ENCODE data around the gene WDR70. TPM values are rescaled to one million over a fixed set of nuclear protein-coding genes. Genes with fewer than 3 reads are reported as not detected.
"Not testable (repeated sequence)": the region's sequence is repeated elsewhere in the genome, so short reads cannot be mapped to it uniquely, and the experiment has no call there.

WDR70 gene
- 100 to 1,000 TPM in 1 of 4 donors, 10 to 100 TPM in 3; 18.9 to 106 (median 34.9) TPM for total RNA-seq

GRCh38 chr5:37379100-37379628, at the start of gene WDR70:
TSS of gene WDR70 (plus strand) at chr5:37379318. CDS start at chr5:37379368, 50 bp downstream.
- Histone ChIP-seq H3K27ac (peak within 1 kb of the TSS in 3 of 4 donors; percentile 57 to 69 (median 67)), H3K4me1 (peaks cover 0 to 11% (median 0%) of the 10 kb centered on the region in 4 donors), H3K4me3 (peak within 1 kb of the TSS; percentile 49 to 99 (median 80)), H3K36me3 (peaks cover 0 to 26% (median 0%) of the 10 kb centered on the region in 3 donors)
- DNase-seq: peak; percentile 78 to 93 (median 86)
- not testable (repeated sequence) for H3K9me3 ChIP-seq, H3K27me3 ChIP-seq
- TF ChIP-seq CTCF (IDR thresholded peaks at IDR 0.05): peak; percentile 33 to 70 (median 56)

DNA sequence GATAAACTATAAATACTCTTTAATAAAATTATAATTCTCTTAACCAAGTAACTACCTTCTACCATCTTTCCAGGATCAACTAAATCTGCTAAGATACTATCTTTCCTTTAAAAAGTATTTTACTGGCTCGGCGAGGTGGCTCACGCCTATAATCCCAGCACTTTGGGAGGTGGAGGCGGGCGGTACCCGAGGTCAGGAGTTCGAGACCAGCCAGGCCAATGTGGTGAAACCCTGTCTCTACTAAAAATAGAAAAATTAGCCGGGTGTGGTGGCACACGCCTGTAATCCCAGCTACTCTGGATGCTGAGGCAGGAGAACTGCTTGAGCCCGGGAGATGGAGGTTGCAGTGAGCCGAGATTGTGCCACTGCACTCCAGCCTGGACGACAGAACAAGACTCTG, 44.4 kb upstream of the WDR70 start:
- not testable (repeated sequence) for H3K4me3 ChIP-seq, H3K9me3 ChIP-seq, DNase-seq, H3K27ac ChIP-seq, H3K27me3 ChIP-seq, H3K4me1 ChIP-seq
- H3K36me3 ChIP-seq: peaks cover 0 to 76% (median 0%) of the 10 kb centered on the region in 3 donors

GRCh38 chr5:37342741-37343140, 36.4 kb upstream of the WDR70 start:
- H3K27ac ChIP-seq, H3K27me3 ChIP-seq, H3K9me3 ChIP-seq, H3K4me3 ChIP-seq, H3K4me1 ChIP-seq, DNase-seq: not testable (repeated sequence)
- peaks cover 0 to 88% (median 3%) of the 10 kb centered on the region in 3 donors for H3K36me3 ChIP-seq

GRCh38 chr5:37355161-37355560, 24.0 kb upstream of the WDR70 start:
- peak in 1 of 3 donors; percentile 18 for DNase-seq
- Histone ChIP-seq H3K36me3 (peaks cover 0 to 84% (median 0%) of the 10 kb centered on the region in 3 donors), H3K27me3 (no peaks in the 10 kb centered on the region), H3K9me3 (no peaks in the 10 kb centered on the region), H3K27ac (no peak overlapping the region), H3K4me3 (no peak overlapping the region), H3K4me1 (no peaks in the 10 kb centered on the region)
- TF ChIP-seq POLR2A (IDR thresholded peaks at IDR 0.05): no peak
- no peak for TF ChIP-seq CTCF (IDR thresholded peaks at IDR 0.05)

- Histone ChIP-seq H3K27me3 (no peaks in the 10 kb centered on the region), H3K36me3 (no peaks in the 10 kb centered on the region), H3K4me1 (peaks cover 0 to 19% (median 0%) of the 10 kb centered on the region in 4 donors), H3K9me3 (no peaks in the 10 kb centered on the region), H3K4me3 (peak overlapping the region; percentile 58 to 80 (median 68)), H3K27ac (peak overlapping the region; percentile 69 to 85 (median 80))
- no peak for DNase-seq
- TF ChIP-seq CTCF (IDR thresholded peaks at IDR 0.05) (no peak), POLR2A (IDR thresholded peaks at IDR 0.05) (no peak)
Measured at GRCh38 chr5:37370550-37370863, 8.6 kb upstream of the WDR70 start.

DNA sequence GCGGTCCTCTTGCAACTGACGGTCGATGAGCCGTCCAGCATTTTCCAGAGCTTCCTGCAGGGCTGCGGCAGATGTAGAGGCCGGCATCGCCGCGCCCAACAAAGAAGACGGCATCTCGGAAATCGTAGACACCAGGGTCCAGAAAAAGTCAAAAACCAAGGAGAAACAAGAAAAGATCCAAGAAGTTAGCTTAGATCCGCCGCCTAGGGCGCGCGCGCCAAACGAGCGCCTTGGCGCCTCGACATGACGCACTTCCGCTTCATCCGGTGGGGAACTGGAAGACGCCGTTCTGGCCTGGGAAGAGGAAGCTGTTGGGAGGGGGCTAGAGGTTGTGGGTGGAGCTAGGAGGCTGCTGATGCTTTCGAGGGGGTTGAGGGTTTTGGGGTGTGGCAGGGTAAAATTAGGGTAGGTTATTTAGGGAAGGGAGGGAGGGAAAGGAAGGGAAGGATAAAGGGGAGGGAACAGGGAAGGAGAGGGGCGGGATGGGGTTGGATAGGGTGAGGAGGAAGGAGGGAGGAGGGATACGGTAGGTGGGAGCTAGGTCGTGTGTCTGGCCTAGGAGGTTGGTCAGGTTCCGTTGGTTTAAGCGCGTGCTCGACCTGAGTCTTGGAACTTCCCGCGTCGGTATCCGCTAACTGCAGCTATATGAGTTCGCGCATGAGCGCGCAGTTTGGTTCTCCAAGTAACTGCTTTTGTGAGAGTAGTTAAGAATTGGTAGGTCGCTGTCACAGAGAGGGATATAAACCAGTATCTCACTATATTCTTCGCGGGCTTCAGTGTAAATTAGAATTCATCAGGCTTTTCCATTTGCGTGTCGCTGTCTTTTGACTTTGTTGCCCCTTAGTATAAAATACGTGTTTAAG, 8.0 kb upstream of the WDR70 start, which contains the start of gene NUP155:
Gene NUP155, minus strand, starts transcription at position 243 of the 863 bp plus-strand sequence. Its CDS starts 129 bp downstream, at position 114.
- TF ChIP-seq CTCF (IDR thresholded peaks at IDR 0.05) (peak in 2 of 6 experiments; percentile 10 to 15), POLR2A (IDR thresholded peaks at IDR 0.05) (peak; percentile 34 to 39)
- Histone ChIP-seq H3K27me3 (no peaks in the 10 kb centered on the region), H3K36me3 (no peaks in the 10 kb centered on the region), H3K27ac (peak within 1 kb of the TSS; percentile 69 to 85 (median 80)), H3K9me3 (no peaks in the 10 kb centered on the region), H3K4me1 (peaks cover 0 to 19% (median 0%) of the 10 kb centered on the region in 4 donors), H3K4me3 (peak within 1 kb of the TSS; percentile 58 to 80 (median 68))
- peak; percentile 88 to 96 (median 89) for DNase-seq

Data from Peyer's patch (tissue), 4 donors.